Activated T-helper 2 cell treated with anti-CD3 and anti-CD28 coated beads, Interferon-gamma antibody, Interleukin-2, Interleukin-4, amounts not matched to agents 10 μg/mL and 5 μg/mL and 100 μg/mL, durations not matched to agents 14 hours and 24 hours and 36 hours (primary cell): ENCODE data around the gene CYP26A1. TPM values are rescaled to one million over a fixed set of nuclear protein-coding genes. Genes with fewer than 3 reads are reported as not detected.

Experiments used
- DNase-seq: peaks from one replicate; pipeline ENCODE4 v3.0.0; 2021; ENCODE audit warnings: low spot score
- H3K27ac Mint-ChIP-seq: one replicate; pipeline ENCODE4 v1.8.0; 2021; ENCODE audit warnings: mixed read lengths
- H3K27me3 Mint-ChIP-seq: one replicate; pipeline ENCODE4 v1.8.0; 2021; ENCODE audit warnings: low read depth, mixed read lengths
- H3K36me3 Mint-ChIP-seq: one replicate; pipeline ENCODE4 v1.8.0; 2021; ENCODE audit warnings: low read depth, mixed read lengths
- H3K4me1 Mint-ChIP-seq: one replicate; pipeline ENCODE4 v1.8.0; 2021; ENCODE audit warnings: low read depth, mixed read lengths
- H3K4me3 Mint-ChIP-seq: one replicate; pipeline ENCODE4 v1.8.0; 2021; ENCODE audit warnings: low read depth, mild to moderate bottlenecking, moderate library complexity, mixed read lengths
- H3K9me3 Mint-ChIP-seq: one replicate; pipeline ENCODE4 v1.8.0; 2021; ENCODE audit warnings: mixed read lengths
- intact Hi-C: fragments of 100-400 bp; cut with micrococcal nuclease; formaldehyde crosslinking; loops from one replicate; pipeline ENCODE4 v1.15.1; 2023
- total RNA-seq: library from RNA; stranded (reverse); gene quantifications from 2 replicates; pipeline ENCODE4 v1.2.3, GENCODE V29; 2022

CYP26A1 gene
- total RNA-seq, 1 donor from 2014 or later, result not detected

DNA sequence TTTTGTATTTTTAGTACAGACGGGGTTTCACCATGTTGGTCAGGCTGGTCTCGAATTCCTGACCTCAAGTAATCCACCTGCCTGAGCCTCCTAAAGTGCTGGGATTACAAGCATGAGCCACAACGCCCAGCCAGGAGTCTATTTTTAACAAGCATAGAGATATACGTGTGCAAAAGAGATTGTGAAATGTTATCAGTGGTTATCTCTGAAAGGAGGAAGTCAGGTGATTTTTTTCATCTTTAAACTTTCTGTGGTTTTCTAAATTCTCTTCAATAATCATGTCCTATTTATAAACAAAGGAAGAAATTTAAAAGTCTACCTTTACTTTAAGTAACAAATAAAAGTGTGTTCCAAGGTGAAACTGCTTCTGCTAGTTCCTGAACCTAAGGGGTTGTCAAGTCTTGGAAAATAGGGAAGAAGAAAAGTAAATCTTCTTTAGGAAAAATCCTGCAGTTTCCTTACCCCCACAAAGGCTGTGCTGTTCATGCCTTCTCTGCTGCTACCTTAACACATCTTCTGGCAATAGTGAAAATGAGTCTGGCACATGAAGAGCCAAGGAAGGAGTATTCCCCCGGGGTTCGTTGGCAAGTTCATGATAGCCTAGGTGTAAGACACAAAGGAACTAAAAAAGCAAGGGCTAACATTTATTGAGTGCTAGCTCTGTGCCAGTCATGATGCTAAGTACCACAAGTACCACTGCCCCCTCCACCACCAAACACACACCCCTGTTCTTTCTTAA is 51.1 kb downstream of the CYP26A1 start:
- H3K27ac Mint-ChIP-seq, result no peak overlapping the region
- intact Hi-C loops, result no loop called here
- peaks cover 34% of the 10 kb centered on the region for H3K9me3 Mint-ChIP-seq
- peaks cover 16% of the 10 kb centered on the region for H3K27me3 Mint-ChIP-seq
- DNase-seq, result no peak
- H3K36me3 Mint-ChIP-seq, result peaks cover 3% of the 10 kb centered on the region
- peaks cover 10% of the 10 kb centered on the region for H3K4me1 Mint-ChIP-seq
- no peak overlapping the region for H3K4me3 Mint-ChIP-seq

DNA sequence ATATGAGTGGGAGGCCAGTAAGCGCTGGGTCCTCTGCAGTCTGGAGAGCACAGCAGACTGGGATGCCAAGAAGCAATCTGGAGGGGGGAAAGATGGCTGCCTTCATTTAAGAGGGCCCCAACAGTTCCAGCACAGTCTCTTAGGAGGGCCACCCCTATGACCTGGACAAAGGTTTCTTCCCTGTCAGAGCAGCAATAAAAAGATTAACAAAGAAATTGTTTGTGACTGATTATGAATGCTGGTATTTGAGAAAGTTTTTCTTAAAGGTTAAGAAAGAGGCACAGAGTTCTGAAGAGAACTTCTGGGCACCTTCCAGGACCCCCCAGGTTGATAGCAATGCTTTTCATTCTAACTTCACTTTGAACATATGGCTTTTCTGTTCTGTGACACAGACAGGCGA is 52.3 kb downstream of the CYP26A1 start:
- peaks cover 3% of the 10 kb centered on the region for H3K36me3 Mint-ChIP-seq
- no peak overlapping the region for H3K4me3 Mint-ChIP-seq
- peaks cover 16% of the 10 kb centered on the region for H3K27me3 Mint-ChIP-seq
- peaks cover 34% of the 10 kb centered on the region for H3K9me3 Mint-ChIP-seq
- DNase-seq, result no peak
- intact Hi-C loops, result no loop called here
- H3K4me1 Mint-ChIP-seq, result peaks cover 10% of the 10 kb centered on the region
- no peak overlapping the region for H3K27ac Mint-ChIP-seq

DNA sequence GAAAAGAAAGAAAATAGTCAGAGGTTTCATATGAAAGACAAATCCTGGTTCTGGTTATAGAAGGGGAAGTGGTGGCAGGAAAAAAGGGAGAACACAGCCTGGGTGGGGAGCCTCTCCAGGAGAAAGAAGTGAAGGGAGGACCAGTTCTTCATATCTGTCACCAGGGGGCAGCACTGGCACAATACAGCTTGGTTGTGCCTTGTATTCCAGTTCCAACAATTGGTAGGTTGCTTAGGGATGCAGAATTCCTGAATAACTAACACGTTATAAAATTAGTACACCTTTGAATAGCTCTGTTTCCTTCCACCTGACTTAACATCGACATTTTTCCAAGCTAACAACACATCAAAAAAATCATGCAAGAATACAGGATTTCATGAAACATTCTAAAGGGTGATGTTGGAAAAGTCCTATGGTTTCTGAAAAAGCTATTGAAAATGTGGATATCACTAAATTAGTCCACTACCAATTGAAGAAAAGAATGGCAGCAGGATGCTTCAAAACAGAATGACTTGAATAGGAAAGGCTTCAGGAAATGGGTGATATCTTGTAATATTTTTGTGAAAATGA is 52.9 kb downstream of the CYP26A1 start:
- no peak for DNase-seq
- Mint-ChIP-seq H3K4me1 (peaks cover 10% of the 10 kb centered on the region), H3K27me3 (peaks cover 16% of the 10 kb centered on the region), H3K4me3 (no peak overlapping the region), H3K9me3 (peaks cover 34% of the 10 kb centered on the region), H3K36me3 (peaks cover 3% of the 10 kb centered on the region), H3K27ac (no peak overlapping the region)
- intact Hi-C loops, result no loop called here

Other genes with a start within 250 kb of the CYP26A1 start
- gene EXOC6, start 225.4 kb upstream of the CYP26A1 start, total RNA-seq, result 12.4 and 12.5 TPM in 2 replicates
- 0.05 TPM in 1 of 2 replicates, not detected in the other for gene CYP26C1, start 13.1 kb upstream of the CYP26A1 start, total RNA-seq